T-helper 2 cell treated with Interferon-gamma antibody and Interleukin-4, amounts not matched to agents 5 μg/mL and 100 μg/mL, for 36 hours (primary cell): ENCODE results near the gene STXBP5.

Source experiments
- DNase-seq: peaks from one replicate; pipeline ENCODE4 v3.0.0; 2021; ENCODE audit warnings: low spot score
- H3K27ac Mint-ChIP-seq: one replicate; pipeline ENCODE4 v1.8.0; 2021; ENCODE audit warnings: mild to moderate bottlenecking, mixed read lengths
- H3K27me3 Mint-ChIP-seq: one replicate; pipeline ENCODE4 v1.8.0; 2021; ENCODE audit warnings: low read depth, mixed read lengths
- H3K36me3 Mint-ChIP-seq: one replicate; pipeline ENCODE4 v1.8.0; 2021; ENCODE audit warnings: low read depth, mixed read lengths
- H3K4me1 Mint-ChIP-seq: one replicate; pipeline ENCODE4 v1.8.0; 2021; ENCODE audit warnings: low read depth, mixed read lengths
- H3K4me3 Mint-ChIP-seq: one replicate; pipeline ENCODE4 v1.8.0; 2022; ENCODE audit warnings: mild to moderate bottlenecking, moderate library complexity, mixed read lengths
- H3K9me3 Mint-ChIP-seq: one replicate; pipeline ENCODE4 v1.8.0; 2021; ENCODE audit warnings: mixed read lengths

The STXBP5 gene

DNA sequence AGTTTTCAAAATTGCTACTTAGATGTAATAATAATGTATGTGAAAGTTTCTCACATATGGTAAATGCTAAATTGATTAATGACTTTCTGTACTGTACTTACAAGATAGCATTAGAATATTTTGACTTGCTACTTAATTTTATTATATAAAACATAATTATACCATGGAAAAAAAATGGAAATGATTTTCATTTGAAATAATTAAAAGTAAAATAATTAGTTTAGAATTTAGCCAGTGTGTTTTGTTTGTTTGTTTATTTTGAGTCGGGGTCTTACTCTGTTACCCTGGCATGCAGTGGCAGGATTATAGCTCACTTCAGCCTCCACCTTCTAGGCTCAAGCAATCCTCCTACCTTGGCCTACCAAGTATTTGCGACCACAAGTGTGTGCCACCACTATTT is 7.1 kb downstream of the STXBP5 start:
- no peaks in the 10 kb centered on the region for H3K9me3 Mint-ChIP-seq
- peaks cover 12% of the 10 kb centered on the region for H3K4me1 Mint-ChIP-seq
- H3K36me3 Mint-ChIP-seq, result peaks cover 18% of the 10 kb centered on the region
- no peak overlapping the region for H3K27ac Mint-ChIP-seq
- no peak for DNase-seq
- H3K27me3 Mint-ChIP-seq, result no peaks in the 10 kb centered on the region
- no peak overlapping the region for H3K4me3 Mint-ChIP-seq

DNA sequence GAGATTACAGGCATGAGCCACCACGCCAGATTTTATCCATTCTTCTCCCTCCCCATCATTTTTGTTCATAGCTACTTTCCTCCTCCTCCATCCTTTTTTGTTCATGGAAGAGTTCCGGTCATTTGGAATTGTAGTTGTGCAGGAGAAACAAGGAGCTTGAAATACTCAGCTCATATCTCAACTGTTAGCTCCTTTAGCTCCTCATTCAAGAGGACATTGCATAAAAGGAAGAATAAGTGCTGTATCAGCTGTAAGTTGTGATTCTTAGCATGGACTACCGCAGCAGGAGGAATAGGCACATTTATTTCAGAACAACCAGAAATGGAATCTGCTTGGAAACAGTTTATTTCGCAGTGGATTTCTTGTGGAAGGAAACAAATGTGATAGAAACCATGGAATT is 7.6 kb downstream of the STXBP5 start:
- peaks cover 11% of the 10 kb centered on the region for H3K4me1 Mint-ChIP-seq
- H3K27me3 Mint-ChIP-seq, result no peaks in the 10 kb centered on the region
- H3K9me3 Mint-ChIP-seq, result no peaks in the 10 kb centered on the region
- no peak overlapping the region for H3K27ac Mint-ChIP-seq
- H3K4me3 Mint-ChIP-seq, result no peak overlapping the region
- no peak for DNase-seq
- peaks cover 18% of the 10 kb centered on the region for H3K36me3 Mint-ChIP-seq

DNA sequence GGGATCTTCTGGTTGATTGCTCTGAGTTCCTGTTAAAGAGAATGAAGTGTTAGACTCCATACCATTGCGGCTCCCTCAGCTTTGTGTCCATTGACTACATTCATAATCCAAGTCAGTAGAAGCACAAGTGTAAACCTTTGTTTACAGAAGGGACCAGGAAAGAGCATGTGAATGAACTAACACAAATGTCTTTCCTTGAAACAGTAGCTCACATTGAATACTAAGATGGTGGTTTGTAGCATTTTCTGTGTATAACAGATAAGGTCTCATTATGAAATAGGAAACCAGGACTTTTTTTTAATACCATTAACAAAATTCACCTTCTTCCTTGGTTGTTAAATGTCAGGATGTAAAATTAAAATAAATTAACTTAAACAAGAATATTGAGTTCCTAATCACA is 8.4 kb downstream of the STXBP5 start:
- H3K4me1 Mint-ChIP-seq, result peaks cover 5% of the 10 kb centered on the region

DNA sequence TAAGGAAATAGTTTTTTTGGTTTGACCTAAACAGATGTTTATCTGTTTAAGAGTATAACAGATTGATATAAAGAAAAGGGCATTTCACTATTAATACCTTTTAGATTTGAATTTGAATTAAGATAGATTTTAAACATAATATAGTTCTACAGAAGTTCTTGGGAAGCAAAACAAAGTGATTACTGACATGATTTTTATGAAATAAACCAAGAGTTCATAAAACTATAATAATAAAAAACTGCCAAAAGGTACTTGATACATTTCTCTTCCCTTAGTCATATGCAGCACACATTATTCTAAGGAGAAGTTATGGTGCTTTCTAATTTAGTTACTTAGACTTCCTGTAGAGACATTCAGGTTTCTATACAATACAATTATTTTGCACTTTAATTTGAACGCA is 9.6 kb downstream of the STXBP5 start:
- H3K4me1 Mint-ChIP-seq, result peaks cover 5% of the 10 kb centered on the region
- H3K27ac Mint-ChIP-seq, result no peak overlapping the region
- no peak for DNase-seq
- no peaks in the 10 kb centered on the region for H3K27me3 Mint-ChIP-seq
- H3K36me3 Mint-ChIP-seq, result peaks cover 17% of the 10 kb centered on the region
- H3K9me3 Mint-ChIP-seq, result no peaks in the 10 kb centered on the region
- H3K4me3 Mint-ChIP-seq, result no peak overlapping the region

More for the DNA sequence above, 8.4 kb downstream of the STXBP5 start:
- no peak for DNase-seq
- H3K36me3 Mint-ChIP-seq, result peaks cover 18% of the 10 kb centered on the region
- no peak overlapping the region for H3K27ac Mint-ChIP-seq
- no peak overlapping the region for H3K4me3 Mint-ChIP-seq
- no peaks in the 10 kb centered on the region for H3K27me3 Mint-ChIP-seq
- H3K9me3 Mint-ChIP-seq, result no peaks in the 10 kb centered on the region

DNA sequence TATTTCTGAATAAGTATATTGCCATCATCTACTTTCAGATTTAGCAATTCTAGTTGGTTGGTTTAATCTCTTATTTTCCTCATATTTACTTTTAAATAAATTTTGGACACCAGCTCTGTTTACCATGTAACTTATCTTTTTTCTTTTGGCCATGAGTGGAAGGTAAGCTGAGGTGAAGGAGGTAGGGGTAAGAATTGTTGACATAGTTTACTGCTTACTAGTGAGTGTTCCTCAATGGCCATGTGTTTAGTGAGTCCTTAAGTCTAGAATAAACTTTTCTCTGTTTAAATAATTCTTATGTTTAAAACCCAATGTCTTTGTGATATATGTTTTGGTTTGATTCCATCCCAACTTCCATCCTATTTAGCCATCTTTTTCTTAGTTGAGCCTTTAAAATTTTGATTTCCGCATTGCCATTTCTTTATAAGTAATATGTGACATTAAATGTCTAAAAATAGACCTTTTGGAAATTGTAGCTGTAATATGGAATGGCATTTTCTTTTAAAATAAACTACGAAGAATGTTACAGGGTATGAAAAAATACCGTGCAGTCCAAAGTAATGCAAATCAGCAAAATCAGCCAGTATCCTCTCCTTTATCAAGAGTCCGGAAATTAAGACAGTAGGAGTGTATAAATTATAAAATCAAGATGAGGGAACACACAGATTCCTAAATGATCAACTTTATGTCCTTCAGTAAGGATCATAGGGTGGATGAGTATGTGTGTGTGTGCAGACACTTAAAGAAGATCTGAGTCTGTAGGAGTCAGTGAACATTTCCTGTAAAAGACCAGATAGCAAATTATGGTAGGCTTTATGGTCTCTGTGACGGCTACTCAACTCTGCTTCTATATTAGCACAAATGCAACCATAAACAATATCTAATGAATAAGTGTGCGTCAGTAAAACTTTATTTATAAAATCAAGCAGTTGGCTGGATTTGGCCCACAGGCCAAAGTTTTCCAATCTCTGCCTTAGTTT is 10.3 kb downstream of the STXBP5 start:
- Mint-ChIP-seq H3K4me3 (no peak overlapping the region), H3K4me1 (peaks cover 4% of the 10 kb centered on the region), H3K36me3 (peaks cover 22% of the 10 kb centered on the region), H3K27me3 (no peaks in the 10 kb centered on the region), H3K9me3 (no peaks in the 10 kb centered on the region), H3K27ac (no peak overlapping the region)
- no peak for DNase-seq

DNA sequence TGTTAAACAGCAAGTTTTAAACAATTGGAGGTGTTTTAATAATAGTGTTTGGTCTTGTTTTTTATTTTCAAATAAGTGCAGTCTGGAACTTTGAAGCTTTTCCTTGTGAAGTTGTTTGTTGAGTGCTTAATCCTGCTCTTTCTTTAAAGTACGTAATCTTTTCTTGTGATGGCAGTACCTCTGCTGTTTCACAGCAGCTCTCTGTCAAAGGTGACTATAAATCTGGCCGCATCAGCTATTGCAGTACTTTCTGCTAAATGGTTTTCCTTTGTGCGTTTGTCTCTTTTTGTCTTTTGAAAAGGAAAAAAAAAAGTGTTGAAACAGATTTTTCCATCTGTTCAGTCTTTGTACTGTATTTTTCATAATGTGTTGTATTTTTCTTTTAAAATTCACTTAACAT is 12.7 kb downstream of the STXBP5 start:
- Mint-ChIP-seq H3K27ac (no peak overlapping the region), H3K4me1 (peaks cover 8% of the 10 kb centered on the region), H3K4me3 (no peak overlapping the region), H3K9me3 (no peaks in the 10 kb centered on the region), H3K27me3 (no peaks in the 10 kb centered on the region), H3K36me3 (peaks cover 29% of the 10 kb centered on the region)
- DNase-seq, result no peak

DNA sequence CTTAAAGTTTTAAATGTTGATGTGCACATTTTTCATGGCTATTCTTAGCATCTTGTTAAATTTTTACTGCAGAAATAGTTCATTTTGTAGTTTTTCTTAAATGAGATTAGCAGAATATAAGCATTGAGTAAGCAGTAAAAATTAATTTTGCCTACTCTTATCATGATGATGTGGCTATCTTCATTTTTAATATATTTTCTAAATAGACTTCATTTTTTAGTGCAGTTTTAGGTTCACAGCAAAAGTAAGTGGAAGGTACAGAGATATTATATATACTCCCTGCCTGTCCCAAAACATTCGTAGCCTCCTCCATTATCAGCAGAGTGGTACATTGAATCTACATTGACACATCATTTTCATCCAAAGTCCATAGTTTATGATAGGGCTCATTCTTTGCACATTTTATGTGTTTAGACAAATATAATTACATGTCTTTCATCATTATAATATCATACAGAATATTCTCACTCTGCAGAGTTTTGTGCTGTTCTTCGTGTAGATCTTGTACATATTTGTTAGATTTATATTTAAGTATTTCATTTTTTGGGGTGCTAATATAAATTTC is 13.7 kb downstream of the STXBP5 start:
- Mint-ChIP-seq H3K4me1 (peaks cover 8% of the 10 kb centered on the region), H3K9me3 (no peaks in the 10 kb centered on the region), H3K27ac (no peak overlapping the region), H3K4me3 (no peak overlapping the region), H3K36me3 (peaks cover 29% of the 10 kb centered on the region), H3K27me3 (no peaks in the 10 kb centered on the region)
- no peak for DNase-seq

DNA sequence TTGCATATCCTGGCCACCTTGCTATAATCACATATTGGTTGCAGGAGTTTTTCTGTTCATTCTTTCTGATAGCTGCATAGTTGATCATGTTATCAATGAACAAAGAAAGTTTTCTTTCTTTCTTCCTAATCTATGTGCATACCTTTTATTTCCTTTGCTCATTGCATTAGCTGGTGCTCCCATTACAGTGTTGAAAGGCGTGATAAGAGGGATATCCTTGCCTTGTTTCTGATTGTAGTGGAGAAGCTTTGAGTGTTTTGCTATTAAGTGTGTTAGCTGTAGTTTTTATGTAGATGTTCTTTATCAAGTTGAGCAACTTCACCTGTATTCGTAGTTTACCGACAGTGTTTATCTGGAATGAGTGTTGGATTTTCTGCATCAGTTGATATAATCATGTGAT is 14.6 kb downstream of the STXBP5 start:
- no peak overlapping the region for H3K4me3 Mint-ChIP-seq
- no peaks in the 10 kb centered on the region for H3K9me3 Mint-ChIP-seq
- no peak overlapping the region for H3K27ac Mint-ChIP-seq
- DNase-seq, result no peak
- H3K36me3 Mint-ChIP-seq, result peaks cover 30% of the 10 kb centered on the region
- H3K27me3 Mint-ChIP-seq, result no peaks in the 10 kb centered on the region
- peaks cover 5% of the 10 kb centered on the region for H3K4me1 Mint-ChIP-seq

DNA sequence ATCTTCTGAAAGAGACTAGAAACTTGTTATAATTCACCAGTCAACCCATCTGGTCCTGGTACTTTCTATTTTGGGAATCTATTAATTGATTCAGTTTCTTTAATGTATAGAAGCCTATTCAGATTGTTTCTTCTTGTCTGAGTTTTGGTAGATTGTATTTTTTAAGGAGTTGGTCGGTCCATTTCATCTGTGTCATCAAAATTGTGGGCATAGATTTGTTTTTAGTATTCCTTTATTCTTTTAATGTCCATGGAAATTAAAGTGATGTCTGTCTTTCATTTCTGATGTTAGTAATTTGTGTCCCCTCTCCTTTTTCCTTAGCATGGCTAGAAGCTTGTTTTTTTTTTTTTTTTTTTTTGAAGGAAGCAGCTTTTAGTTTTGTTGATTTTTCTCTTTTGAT is 15.2 kb downstream of the STXBP5 start:
- Mint-ChIP-seq H3K4me3 (no peak overlapping the region), H3K4me1 (peaks cover 5% of the 10 kb centered on the region), H3K36me3 (peaks cover 34% of the 10 kb centered on the region), H3K9me3 (no peaks in the 10 kb centered on the region), H3K27ac (no peak overlapping the region), H3K27me3 (no peaks in the 10 kb centered on the region)
- DNase-seq, result no peak

DNA sequence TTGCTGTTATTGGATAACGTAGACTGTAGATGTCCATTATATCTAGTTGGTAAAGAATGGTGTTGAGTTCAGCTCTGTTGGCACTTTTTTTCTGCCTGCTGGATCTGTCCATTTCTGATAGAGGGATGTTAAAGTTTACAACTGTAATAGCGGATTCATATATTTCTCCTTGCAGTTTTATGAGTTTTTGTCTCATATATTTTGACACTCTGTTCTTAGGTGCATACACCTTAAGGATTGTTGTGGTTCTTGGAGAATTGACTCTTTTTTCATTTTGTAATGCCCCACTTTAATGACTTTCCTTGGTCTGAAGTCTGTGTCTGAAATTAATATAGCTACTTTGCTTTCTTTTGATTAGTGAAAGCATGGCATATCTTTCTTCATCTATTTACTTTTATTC is 16.1 kb downstream of the STXBP5 start:
- Mint-ChIP-seq H3K27ac (no peak overlapping the region), H3K27me3 (no peaks in the 10 kb centered on the region), H3K36me3 (peaks cover 34% of the 10 kb centered on the region), H3K4me3 (no peak overlapping the region), H3K4me1 (peaks cover 5% of the 10 kb centered on the region), H3K9me3 (no peaks in the 10 kb centered on the region)
- DNase-seq, result no peak

DNA sequence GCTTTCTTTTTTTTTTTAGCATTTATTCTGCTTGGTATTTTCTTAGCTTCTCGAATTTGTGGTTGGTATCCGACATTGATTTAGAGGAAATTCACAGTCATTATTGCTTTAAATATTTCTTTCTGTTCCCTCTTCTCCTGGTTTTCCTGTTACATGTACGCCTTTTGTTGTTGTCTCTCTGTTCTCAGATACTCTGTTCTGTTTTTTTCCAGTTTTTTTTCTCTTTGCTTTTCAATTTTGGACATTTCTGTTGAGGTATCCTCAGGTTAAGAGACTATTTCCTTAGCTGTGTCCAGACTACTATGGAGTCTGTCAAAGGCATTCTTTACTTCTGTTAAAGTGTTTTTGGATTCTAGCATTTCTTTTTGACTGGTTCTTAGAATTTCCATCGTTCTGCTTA is 17.5 kb downstream of the STXBP5 start:
- Mint-ChIP-seq H3K4me3 (no peak overlapping the region), H3K4me1 (peaks cover 7% of the 10 kb centered on the region), H3K36me3 (peaks cover 34% of the 10 kb centered on the region), H3K27me3 (no peaks in the 10 kb centered on the region), H3K9me3 (no peaks in the 10 kb centered on the region), H3K27ac (no peak overlapping the region)
- no peak for DNase-seq

DNA sequence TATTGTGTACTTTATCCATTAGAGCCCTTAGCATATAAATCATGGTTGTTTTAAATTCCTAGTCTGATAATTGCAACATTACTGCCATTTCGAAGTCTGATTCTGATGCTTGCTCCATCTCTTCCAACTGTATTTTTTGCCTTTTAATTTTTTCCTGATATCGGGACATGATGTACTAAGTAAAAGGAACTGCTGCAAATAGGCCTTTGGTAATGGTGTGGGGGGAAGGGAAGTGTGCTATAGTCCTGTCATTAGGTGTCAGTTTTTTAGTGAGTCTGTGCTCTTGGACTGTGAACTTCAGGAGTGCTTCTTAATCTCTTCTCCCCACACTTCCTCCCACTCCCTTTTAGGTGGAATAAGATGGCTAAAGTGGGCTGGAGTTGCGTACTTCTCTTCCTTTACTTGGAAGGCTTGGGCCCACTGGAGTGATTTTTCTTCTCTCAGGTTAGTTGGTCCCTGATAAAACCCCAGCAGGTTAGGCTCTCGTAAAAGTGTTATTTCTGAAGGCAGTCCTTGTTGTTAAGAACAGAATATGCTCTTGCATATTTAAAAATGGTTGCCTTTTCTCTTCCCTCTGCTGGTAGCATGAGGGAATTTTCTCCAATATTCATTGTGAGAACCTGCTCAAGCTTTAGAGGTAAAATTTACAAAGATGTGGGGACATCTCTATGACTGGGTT is 18.1 kb downstream of the STXBP5 start:
- Mint-ChIP-seq H3K27ac (no peak overlapping the region), H3K9me3 (no peaks in the 10 kb centered on the region), H3K27me3 (no peaks in the 10 kb centered on the region), H3K4me1 (peaks cover 7% of the 10 kb centered on the region), H3K4me3 (no peak overlapping the region), H3K36me3 (peaks cover 34% of the 10 kb centered on the region)
- DNase-seq, result no peak

DNA sequence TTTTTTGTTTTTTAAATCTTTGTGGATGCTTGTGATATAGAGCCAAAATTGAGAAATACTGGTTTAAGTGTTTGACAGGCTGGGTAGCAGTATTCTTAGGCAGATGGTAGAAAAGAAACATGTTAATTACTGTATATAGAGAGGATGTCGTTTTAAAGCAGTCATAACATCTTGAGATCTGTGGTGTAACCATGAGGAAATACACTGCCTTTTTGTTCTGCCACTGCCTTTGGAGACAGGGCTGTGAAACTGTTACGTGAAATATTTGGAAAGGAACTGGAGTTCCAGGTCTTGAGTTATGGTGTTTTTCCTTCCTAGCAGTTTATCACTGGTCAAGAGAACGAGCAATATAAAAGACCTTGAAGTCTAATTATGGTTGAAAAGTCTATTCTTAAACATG is 19.5 kb downstream of the STXBP5 start:
- Mint-ChIP-seq H3K9me3 (no peaks in the 10 kb centered on the region), H3K4me1 (peaks cover 15% of the 10 kb centered on the region), H3K36me3 (peaks cover 33% of the 10 kb centered on the region), H3K27ac (no peak overlapping the region), H3K4me3 (no peak overlapping the region), H3K27me3 (no peaks in the 10 kb centered on the region)
- DNase-seq, result no peak

DNA sequence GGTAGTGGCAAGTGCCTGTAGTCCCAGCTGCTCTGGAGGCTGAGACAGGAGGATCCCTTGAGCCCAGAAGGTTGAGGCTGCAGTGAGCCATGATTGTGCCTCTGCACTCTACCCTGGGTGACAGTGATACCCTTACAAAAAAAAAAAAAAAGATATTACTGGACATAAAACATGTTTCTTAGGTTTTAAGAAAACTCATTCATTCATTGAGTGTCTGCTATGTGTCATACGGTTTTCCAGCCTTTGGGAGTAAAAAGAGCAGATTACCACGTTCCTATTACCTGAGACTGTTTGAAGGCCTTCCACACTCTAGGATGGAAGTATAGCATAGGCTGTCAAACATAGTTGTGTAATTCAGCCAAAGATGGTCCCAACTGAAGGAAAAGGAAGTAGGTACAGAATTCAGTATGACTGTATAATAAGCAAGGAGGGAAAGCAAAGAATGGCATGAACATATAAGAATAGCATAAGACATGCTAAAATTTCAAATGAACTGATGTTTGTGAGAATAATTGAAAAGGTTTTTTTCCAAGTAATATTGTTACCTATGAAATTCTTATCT is 22.0 kb downstream of the STXBP5 start:
- no peak for DNase-seq
- Mint-ChIP-seq H3K4me3 (no peak overlapping the region), H3K9me3 (no peaks in the 10 kb centered on the region), H3K4me1 (peaks cover 11% of the 10 kb centered on the region), H3K27ac (no peak overlapping the region), H3K36me3 (peaks cover 21% of the 10 kb centered on the region), H3K27me3 (no peaks in the 10 kb centered on the region)
